Thoracic aorta (tissue), 2 donors: ENCODE results near the gene VCAN. TPM values are rescaled to one million over a fixed set of nuclear protein-coding genes. Genes with fewer than 3 reads are reported as not detected.
A peak's percentile ranks its signal among the peaks of the same experiment; 100 is the strongest.

Source experiments
- ATAC-seq: fragments of 150-250 bp; one replicate; pipeline ENCODE4 v1.8.0; 2017; ENCODE audit warnings: low read depth; ENCODE audit not compliant: insufficient number of reproducible peaks, low FRiP score
- DNase-seq: peaks from one replicate; pipeline ENCODE4 v3.0.0-alpha.2; 2020; ENCODE audit warnings: low spot score
- H3K27ac ChIP-seq, 2 donors: fragments of 200-600 bp; sonication (generic); 1 replicate in 1 of 2; 2 replicates in 1 of 2; pipeline ENCODE4 v1.5.1; 2016; ENCODE audit warnings: mild to moderate bottlenecking in 2 of 2, moderate library complexity in 2 of 2
- H3K27me3 ChIP-seq: fragments of 200-600 bp; sonication (generic); replicated peaks from 2 replicates; pipeline ENCODE4 v1.6.0; 2016; ENCODE audit warnings: mild to moderate bottlenecking; ENCODE audit not compliant: insufficient read depth
- H3K36me3 ChIP-seq: fragments of 200-600 bp; sonication (generic); one replicate; pipeline ENCODE4 v1.5.1; 2016
- H3K4me1 ChIP-seq, 2 donors: fragments of 200-600 bp; sonication (generic); 1 replicate in 1 of 2; 2 replicates in 1 of 2; pipeline versions ENCODE4 v1.5.1 to v1.6.0; 2016; ENCODE audit warnings: low read depth in 2 of 2, mild to moderate bottlenecking in 1 of 2; ENCODE audit not compliant: control insufficient read depth in 1 of 2
- H3K4me3 ChIP-seq: fragments of 200-600 bp; sonication (generic); 2 replicates; pipeline ENCODE4 v1.5.1; 2016; ENCODE audit warnings: mild to moderate bottlenecking
- H3K9me3 ChIP-seq: fragments of 200-600 bp; sonication (generic); 2 replicates; pipeline ENCODE4 v1.5.1; 2016
- CTCF ChIP-seq: fragments of 200-600 bp; sonication (generic); IDR thresholded peaks from one replicate; pipeline ENCODE4 v1.5.1; 2019; ENCODE audit warnings: antibody characterized with exemption
- total RNA-seq, 2 donors: library from RNA; depleted of rRNA; stranded (reverse); fragments of >200 nt; gene quantifications; one replicate each; pipeline versions ENCODE4 v1.1.0 to v1.2.3, GENCODE V29; 2016

Gene VCAN
- total RNA-seq, 2 donors from 2014 or later = 870 to 1,101 TPM

- no peak for TF ChIP-seq CTCF
These were observed 7.3 kb upstream of the VCAN start for GRCh38 chr5:83464261-83464660.

GRCh38 chr5:83467371-83468035 is 4.0 kb upstream of the VCAN start:
- no peaks in the 10 kb centered on the region for H3K36me3 ChIP-seq
- TF ChIP-seq CTCF = no peak
- peak overlapping the region; percentile 5 for H3K4me3 ChIP-seq
- H3K27me3 ChIP-seq = no peaks in the 10 kb centered on the region
- no peak overlapping the region for H3K27ac ChIP-seq
- DNase-seq (peak; percentile 6), ATAC-seq (no peak)
- no peaks in the 10 kb centered on the region for H3K9me3 ChIP-seq
- peaks cover 0 to 7% of the 10 kb centered on the region in 2 donors for H3K4me1 ChIP-seq

More at GRCh38 chr5:83464261-83464660, 7.3 kb upstream of the VCAN start:
- Histone ChIP-seq H3K9me3 (no peaks in the 10 kb centered on the region), H3K36me3 (no peaks in the 10 kb centered on the region), H3K4me1 (no peaks in the 10 kb centered on the region), H3K4me3 (no peak overlapping the region), H3K27ac (no peak overlapping the region), H3K27me3 (no peaks in the 10 kb centered on the region)
- DNase-seq (no peak), ATAC-seq (no peak)

GRCh38 chr5:83469075-83469474 is 2.5 kb upstream of the VCAN start:
- Histone ChIP-seq H3K27me3 (no peaks in the 10 kb centered on the region), H3K36me3 (no peaks in the 10 kb centered on the region), H3K4me3 (no peak overlapping the region), H3K27ac (no peak overlapping the region), H3K4me1 (peaks cover 0 to 7% of the 10 kb centered on the region in 2 donors), H3K9me3 (no peaks in the 10 kb centered on the region)
- no peak for ATAC-seq
- no peak for DNase-seq
- TF ChIP-seq CTCF = no peak

GRCh38 chr5:83470526-83471404 is 779 bp upstream of the VCAN start:
- H3K27ac ChIP-seq = peak overlapping the region; percentile 72 to 79
- DNase-seq (no peak), ATAC-seq (no peak)
- H3K9me3 ChIP-seq = no peaks in the 10 kb centered on the region
- H3K4me1 ChIP-seq = peaks cover 0 to 8% of the 10 kb centered on the region in 2 donors
- H3K4me3 ChIP-seq = peak overlapping the region; percentile 79
- no peaks in the 10 kb centered on the region for H3K27me3 ChIP-seq
- no peak for TF ChIP-seq CTCF
- no peaks in the 10 kb centered on the region for H3K36me3 ChIP-seq

- Histone ChIP-seq H3K27me3 (no peaks in the 10 kb centered on the region), H3K4me3 (peak overlapping the region; percentile 79), H3K9me3 (no peaks in the 10 kb centered on the region), H3K27ac (peak overlapping the region; percentile 79 to 89), H3K36me3 (no peaks in the 10 kb centered on the region), H3K4me1 (peaks cover 0 to 17% of the 10 kb centered on the region in 2 donors)
- ATAC-seq (no peak), DNase-seq (no peak)
- no peak for TF ChIP-seq CTCF
These were observed 616 bp downstream of the VCAN start for GRCh38 chr5:83472213-83472507.
